ENCODE measurements around the gene CENPP.

DNA sequence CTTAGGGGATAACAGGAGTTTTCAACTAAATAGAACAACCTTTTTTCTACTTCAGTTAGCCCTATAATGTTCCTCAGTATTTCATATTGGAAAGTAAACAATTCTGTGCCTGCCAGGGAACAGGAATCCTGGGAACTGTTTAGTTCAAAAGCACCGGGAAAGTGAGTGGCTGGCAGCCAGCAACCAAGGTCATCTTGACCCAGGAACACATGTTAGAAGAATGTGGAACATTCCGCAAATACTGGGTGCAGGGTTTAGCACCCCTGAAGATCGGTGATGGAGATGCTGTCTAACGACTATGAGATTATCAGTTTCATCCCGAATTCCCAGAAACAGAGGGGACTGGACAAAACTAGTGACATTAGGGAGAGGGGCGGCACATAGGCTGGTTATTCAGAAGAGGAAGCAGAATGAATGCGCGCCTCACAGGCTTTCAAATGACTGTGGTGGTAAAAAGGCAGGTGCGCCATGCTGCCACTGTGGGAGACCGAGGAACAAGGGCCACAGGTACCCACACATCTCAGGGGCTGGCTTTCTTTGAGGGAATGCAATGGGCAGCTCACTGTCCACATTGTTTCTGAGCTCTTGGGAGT is 293.0 kb downstream of the CENPP start:
- TF ChIP-seq POLR2A (IDR thresholded peaks at IDR 0.05) (no peak), CTCF (IDR thresholded peaks at IDR 0.05) (no peak)

Measured in body of pancreas (tissue), 4 donors.